Naive B cell (primary cell): Measurements from ENCODE around the gene ADARB1. TPM values are rescaled to one million over a fixed set of nuclear protein-coding genes. Genes with fewer than 3 reads are reported as not detected.

ENCODE experiments used
- ATAC-seq, 2 donors: fragments of 150-1000 bp; cut with Tn5 transposase; 2 replicates each; pipeline ENCODE4 v1.10.0; 2021; ENCODE audit warnings: low read depth in 2 of 2, mild to moderate bottlenecking in 2 of 2, moderate library complexity in 2 of 2
- DNase-seq: peaks from one replicate; pipeline ENCODE4 v3.0.0; 2022
- H3K27ac Mint-ChIP-seq, 6 donors: one replicate each; pipeline ENCODE4 v1.8.0; 2020 to 2022; ENCODE audit warnings: mild to moderate bottlenecking in 6 of 6, mixed read lengths in 6 of 6, moderate library complexity in 5 of 6, inconsistent platforms in 2 of 6
- H3K27me3 Mint-ChIP-seq, 3 donors: one replicate each; pipeline ENCODE4 v1.8.0; 2021 to 2022; ENCODE audit warnings: mixed read lengths in 3 of 3, mild to moderate bottlenecking in 1 of 3
- H3K36me3 Mint-ChIP-seq, 2 donors: one replicate each; pipeline ENCODE4 v1.8.0; 2020 to 2022; ENCODE audit warnings: mixed read lengths in 2 of 2, inconsistent platforms in 1 of 2, mild to moderate bottlenecking in 1 of 2
- H3K4me1 Mint-ChIP-seq, 3 donors: one replicate each; pipeline ENCODE4 v1.8.0; 2020 to 2022; ENCODE audit warnings: mixed read lengths in 3 of 3, inconsistent platforms in 1 of 3, mild to moderate bottlenecking in 1 of 3, moderate library complexity in 1 of 3
- H3K4me3 Mint-ChIP-seq, 8 donors: one replicate each; pipeline ENCODE4 v1.8.0; 2020 to 2022; ENCODE audit warnings: mild to moderate bottlenecking in 8 of 8, mixed read lengths in 8 of 8, moderate library complexity in 8 of 8, inconsistent platforms in 2 of 8
- H3K9me3 Mint-ChIP-seq, 7 donors: one replicate each; pipeline ENCODE4 v1.8.0; 2020 to 2022; ENCODE audit warnings: mixed read lengths in 7 of 7, mild to moderate bottlenecking in 5 of 7, inconsistent platforms in 2 of 7, moderate library complexity in 1 of 7
- polyA plus RNA-seq, 6 donors: library from polyadenylated mRNA; unstranded; fragments of 300-500 nt; fragmentation: Illumina TruSeq; gene quantifications; one replicate each; pipeline ENCODE4 v1.2.3, GENCODE V29; 2021; ENCODE audit warnings: low read depth in 6 of 6

The ADARB1 gene
- polyA plus RNA-seq, 6 donors from 2014 or later = 19.9 to 63.5 (median 28.7) TPM

DNA sequence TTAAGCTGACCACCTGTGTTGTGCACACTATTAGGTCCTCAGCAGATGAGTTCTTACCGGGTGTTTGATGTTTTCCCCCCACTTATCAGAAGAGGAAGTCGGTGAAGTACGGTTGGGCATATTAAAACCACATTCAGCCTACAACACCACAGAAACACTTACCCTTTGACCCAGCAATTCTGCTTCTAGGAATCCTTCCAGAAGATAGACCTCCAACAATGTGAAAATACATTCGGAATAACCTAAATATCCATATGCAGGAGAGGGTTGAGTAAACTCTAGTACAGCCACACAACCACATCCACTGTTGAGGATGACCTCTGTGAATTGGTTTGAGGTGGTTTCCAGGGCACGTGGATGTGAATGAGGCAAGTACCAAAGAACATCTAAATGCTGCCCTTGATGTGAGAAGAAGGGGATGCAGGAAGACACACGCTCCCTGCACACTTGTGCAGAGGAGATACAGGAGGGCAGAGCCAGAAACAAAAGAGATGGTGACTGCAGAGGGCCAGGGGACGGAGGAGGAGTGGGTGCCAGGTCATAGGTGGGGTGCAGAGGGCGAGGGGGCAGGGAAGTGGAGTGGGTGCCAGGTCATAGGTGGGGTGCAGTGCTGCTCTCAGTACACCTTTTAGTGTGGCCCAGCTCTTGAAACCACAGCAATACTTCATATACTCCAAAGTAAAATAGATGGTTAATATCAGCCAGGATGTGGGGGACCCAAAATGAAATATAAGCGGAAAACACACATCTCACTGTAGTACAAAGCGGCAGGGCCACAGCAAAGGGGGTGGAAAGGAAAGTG is 12.8 kb downstream of the ADARB1 start:
- Mint-ChIP-seq H3K4me1 (peaks cover 78 to 92% (median 86%) of the 10 kb centered on the region in 3 donors), H3K4me3 (peak overlapping the region in 7 of 8 donors; percentile 24 to 84 (median 65)), H3K27ac (peak overlapping the region in 4 of 6 donors; percentile 60 to 94 (median 76)), H3K36me3 (peaks cover 0 to 8% of the 10 kb centered on the region in 2 donors), H3K9me3 (no peaks in the 10 kb centered on the region), H3K27me3 (no peaks in the 10 kb centered on the region)
- ATAC-seq (peak; percentile 80 to 83), DNase-seq (no peak)

DNA sequence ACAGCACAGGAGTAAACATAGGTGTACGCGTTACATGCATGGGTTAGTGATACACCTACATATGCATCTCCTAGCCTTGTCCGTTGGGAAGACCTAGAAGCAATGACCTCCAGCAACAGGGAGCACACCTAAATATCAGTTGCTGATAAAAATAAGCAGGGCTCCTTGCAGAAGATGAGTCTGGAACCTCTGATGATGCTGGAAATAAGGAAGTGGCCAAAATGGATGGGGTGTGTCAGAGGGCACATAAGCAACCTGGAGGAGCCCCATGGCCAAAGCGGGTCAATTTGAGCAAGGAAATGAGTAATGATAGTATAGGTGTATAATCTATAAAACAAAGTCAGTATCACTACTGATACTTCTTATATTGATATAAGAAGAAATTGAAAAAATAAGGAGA is 13.7 kb downstream of the ADARB1 start:
- H3K9me3 Mint-ChIP-seq = no peaks in the 10 kb centered on the region
- H3K27ac Mint-ChIP-seq = peak overlapping the region in 1 of 6 donors; percentile 86
- peaks cover 0 to 8% of the 10 kb centered on the region in 2 donors for H3K36me3 Mint-ChIP-seq
- no peaks in the 10 kb centered on the region for H3K27me3 Mint-ChIP-seq
- peaks cover 76 to 88% (median 86%) of the 10 kb centered on the region in 3 donors for H3K4me1 Mint-ChIP-seq
- DNase-seq (no peak), ATAC-seq (no peak)
- H3K4me3 Mint-ChIP-seq = peak overlapping the region in 2 of 8 donors; percentile 4 to 80

DNA sequence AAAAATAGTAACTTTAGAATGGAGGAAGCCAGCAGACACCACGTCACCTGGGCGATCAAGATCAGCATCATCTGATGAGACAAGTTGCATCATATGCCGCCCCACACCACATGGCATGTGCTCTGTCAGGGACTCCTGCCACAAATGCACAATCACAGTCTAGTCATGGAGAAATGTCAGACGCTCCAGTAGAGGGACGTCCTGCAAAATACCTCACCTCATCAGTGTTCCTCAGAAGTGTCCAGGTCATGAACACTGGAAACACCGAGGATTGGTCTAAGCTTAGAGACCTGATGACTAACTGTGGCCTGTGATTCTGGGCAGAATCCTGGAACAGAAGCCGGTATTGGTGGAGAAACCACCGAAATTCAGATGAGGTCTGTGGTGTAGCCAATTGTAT is 14.3 kb downstream of the ADARB1 start:
- Mint-ChIP-seq H3K4me3 (no peak overlapping the region), H3K36me3 (peaks cover 0 to 8% of the 10 kb centered on the region in 2 donors), H3K9me3 (no peaks in the 10 kb centered on the region), H3K27ac (no peak overlapping the region), H3K4me1 (peaks cover 79 to 90% (median 87%) of the 10 kb centered on the region in 3 donors), H3K27me3 (no peaks in the 10 kb centered on the region)
- no peak for DNase-seq
- ATAC-seq = no peak

DNA sequence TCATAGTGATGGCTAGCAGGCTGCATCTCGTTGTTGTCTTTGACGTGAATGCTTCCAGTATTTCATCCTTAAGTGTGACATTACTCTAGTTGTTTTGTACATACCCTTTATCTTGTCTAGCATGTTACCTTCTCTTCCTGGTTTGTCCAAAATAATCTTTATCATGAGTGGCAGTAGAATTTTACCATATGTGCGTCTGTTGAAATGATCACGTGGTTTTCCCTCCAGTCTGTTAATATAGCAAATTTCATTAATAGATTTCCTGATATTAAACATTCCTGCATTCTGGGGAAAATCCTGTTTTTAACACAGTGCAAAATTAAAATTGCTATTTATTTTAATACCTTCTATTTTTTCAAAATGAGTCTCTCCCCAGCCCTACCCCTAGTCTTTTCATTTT is 15.6 kb downstream of the ADARB1 start:
- Mint-ChIP-seq H3K36me3 (peaks cover 0 to 8% of the 10 kb centered on the region in 2 donors), H3K27me3 (no peaks in the 10 kb centered on the region), H3K4me3 (peak overlapping the region in 1 of 8 donors; percentile 0), H3K9me3 (no peaks in the 10 kb centered on the region), H3K27ac (peak overlapping the region in 2 of 6 donors; percentile 8 to 21), H3K4me1 (peaks cover 77 to 87% (median 87%) of the 10 kb centered on the region in 3 donors)
- no peak for DNase-seq
- ATAC-seq = no peak

DNA sequence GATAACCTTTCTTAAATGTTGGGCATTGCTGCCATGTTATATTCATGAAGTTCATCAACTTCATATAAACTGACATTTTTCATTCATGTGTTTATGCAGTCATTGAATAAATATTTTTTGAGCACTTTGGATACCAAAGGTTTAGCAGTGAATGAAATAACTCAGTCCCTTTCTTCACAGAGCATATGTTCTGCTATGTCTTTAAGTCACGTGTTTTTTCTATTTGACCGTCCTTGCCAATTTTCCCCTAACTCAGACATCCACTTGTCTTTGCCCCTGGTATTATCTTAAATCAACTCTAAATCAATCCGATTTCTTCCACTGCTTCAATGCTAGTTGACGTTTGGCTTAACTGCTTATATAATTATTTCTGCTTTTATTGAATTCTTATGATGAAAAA is 16.6 kb downstream of the ADARB1 start:
- DNase-seq (no peak), ATAC-seq (no peak)
- Mint-ChIP-seq H3K4me1 (peaks cover 78 to 87% (median 87%) of the 10 kb centered on the region in 3 donors), H3K36me3 (peaks cover 0 to 8% of the 10 kb centered on the region in 2 donors), H3K4me3 (peak overlapping the region in 6 of 8 donors; percentile 34 to 81 (median 72)), H3K9me3 (no peaks in the 10 kb centered on the region), H3K27me3 (no peaks in the 10 kb centered on the region), H3K27ac (peak overlapping the region in 4 of 6 donors; percentile 15 to 68 (median 42))

DNA sequence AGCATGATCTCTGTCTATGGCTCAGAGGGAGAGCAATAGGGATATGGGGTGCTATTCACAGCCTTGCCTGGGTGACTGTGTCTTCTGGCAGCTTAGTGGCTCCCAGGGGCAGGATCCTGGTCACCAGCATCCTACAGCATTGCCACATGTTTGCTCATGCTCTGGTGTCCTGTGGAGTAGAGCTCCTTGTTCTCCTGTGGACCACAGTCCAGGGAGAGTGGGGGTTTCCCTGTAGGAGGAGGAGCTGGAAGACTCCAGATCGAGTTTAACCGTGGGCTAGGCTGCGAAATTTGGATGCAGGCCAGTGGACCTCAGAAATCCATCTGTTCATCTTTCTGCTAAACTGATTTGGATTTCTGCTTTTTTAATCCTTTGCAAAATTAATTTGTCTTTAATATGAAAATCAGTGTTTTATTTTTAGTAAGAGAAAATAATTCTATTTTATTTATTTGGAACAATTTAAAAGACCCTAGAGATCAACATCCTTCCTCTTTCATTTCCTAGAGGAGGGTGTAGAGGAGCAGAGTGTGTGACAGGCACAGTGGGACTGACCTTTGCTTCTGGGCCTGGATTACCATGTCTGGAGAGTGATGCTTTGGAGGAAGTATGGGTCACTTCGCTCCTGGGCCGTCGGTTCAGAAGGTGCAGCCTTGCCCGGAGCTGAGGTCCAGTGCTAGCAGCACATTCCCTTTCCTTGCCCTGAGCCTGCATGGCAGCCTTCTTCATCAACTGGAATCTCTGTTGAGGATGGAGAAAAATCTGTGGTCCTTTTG is 17.4 kb downstream of the ADARB1 start:
- no peak for DNase-seq
- peak overlapping the region in 5 of 6 donors; percentile 44 to 86 (median 68) for H3K27ac Mint-ChIP-seq
- H3K9me3 Mint-ChIP-seq = no peaks in the 10 kb centered on the region
- H3K36me3 Mint-ChIP-seq = peaks cover 0 to 8% of the 10 kb centered on the region in 2 donors
- H3K27me3 Mint-ChIP-seq = no peaks in the 10 kb centered on the region
- H3K4me1 Mint-ChIP-seq = peaks cover 77 to 87% (median 87%) of the 10 kb centered on the region in 3 donors
- peak in 1 of 2 donors; percentile 31 for ATAC-seq
- H3K4me3 Mint-ChIP-seq = peak overlapping the region in 7 of 8 donors; percentile 34 to 84 (median 74)

DNA sequence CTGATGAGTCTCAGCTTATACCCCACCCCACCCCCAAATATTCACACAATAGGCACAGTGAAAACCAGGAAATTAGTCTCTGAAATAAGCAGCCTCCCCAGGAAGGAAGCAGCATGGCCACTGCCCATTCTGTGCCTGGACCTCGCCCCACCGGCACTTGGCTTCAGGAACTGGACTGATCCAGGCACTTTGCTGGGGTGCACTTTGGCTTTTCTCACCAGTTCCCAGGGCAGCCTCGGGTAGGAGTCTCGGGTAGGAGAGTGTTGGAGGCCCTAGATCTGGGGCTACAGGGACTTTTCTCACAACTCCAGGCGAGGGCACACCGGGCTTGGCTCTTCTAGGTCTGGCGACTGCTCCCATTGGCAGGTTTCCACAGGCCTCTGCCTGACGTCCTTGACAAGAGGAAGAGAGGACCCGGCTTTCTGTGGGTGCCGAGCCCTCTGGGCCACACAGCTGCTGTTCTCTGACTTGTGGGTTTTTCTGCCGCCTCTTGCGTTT is 18.7 kb downstream of the ADARB1 start:
- ATAC-seq = peak; percentile 71 to 76
- Mint-ChIP-seq H3K4me1 (peaks cover 75 to 87% (median 87%) of the 10 kb centered on the region in 3 donors), H3K9me3 (no peaks in the 10 kb centered on the region), H3K36me3 (peaks cover 0 to 4% of the 10 kb centered on the region in 2 donors), H3K4me3 (peak overlapping the region; percentile 34 to 88 (median 83)), H3K27me3 (no peaks in the 10 kb centered on the region), H3K27ac (peak overlapping the region in 5 of 6 donors; percentile 79 to 93 (median 88))
- no peak for DNase-seq

DNA sequence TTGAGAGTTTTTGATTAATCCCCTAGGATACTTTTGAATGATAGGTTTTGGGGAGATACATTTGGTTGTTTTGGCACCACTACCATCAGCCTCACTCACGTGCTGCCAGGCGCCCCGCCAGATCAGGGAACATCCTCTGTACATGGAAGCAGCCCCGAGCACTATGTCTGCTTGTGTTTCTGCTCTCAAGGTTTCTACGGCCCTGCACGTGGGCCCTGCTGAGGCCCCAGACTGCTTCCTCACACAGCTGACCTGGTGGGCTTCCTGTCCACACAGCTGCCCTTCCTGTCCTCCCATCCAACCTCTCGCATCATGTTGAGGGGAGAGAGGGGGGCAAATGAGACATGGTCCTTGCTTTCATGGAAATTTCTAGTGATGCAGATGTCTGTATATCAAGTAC is 20.0 kb downstream of the ADARB1 start:
- H3K27ac Mint-ChIP-seq = peak overlapping the region in 5 of 6 donors; percentile 21 to 82 (median 49)
- peaks cover 79 to 96% (median 91%) of the 10 kb centered on the region in 3 donors for H3K4me1 Mint-ChIP-seq

DNA sequence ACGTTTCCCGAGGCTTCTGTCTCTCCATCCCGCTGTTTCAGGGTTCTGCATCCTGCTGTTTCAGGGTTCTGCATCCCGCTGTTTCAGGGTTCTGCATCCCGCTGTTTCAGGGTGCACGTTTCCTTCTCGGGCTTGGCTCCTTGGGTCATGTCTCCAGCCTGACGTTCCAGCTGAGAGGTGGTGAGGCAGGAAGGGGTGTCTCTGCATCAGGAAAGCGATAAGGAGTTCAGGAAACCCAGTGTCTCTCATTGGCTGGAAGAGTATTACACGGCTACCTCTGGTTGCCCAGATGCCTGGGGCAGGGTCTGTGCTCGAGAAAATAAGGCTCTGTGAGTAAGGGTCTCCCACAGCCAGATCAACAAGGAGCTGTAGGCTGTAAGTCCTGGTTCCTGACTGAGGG is 21.1 kb downstream of the ADARB1 start:
- peaks cover 68 to 97% (median 91%) of the 10 kb centered on the region in 3 donors for H3K4me1 Mint-ChIP-seq
- H3K4me3 Mint-ChIP-seq = peak overlapping the region in 6 of 8 donors; percentile 46 to 90 (median 70)
- H3K27me3 Mint-ChIP-seq = no peaks in the 10 kb centered on the region

More for the DNA sequence above, 20.0 kb downstream of the ADARB1 start:
- Mint-ChIP-seq H3K9me3 (no peaks in the 10 kb centered on the region), H3K36me3 (peaks cover 0 to 4% of the 10 kb centered on the region in 2 donors), H3K27me3 (no peaks in the 10 kb centered on the region), H3K4me3 (peak overlapping the region; percentile 4 to 83 (median 60))
- no peak for DNase-seq
- no peak for ATAC-seq

DNA sequence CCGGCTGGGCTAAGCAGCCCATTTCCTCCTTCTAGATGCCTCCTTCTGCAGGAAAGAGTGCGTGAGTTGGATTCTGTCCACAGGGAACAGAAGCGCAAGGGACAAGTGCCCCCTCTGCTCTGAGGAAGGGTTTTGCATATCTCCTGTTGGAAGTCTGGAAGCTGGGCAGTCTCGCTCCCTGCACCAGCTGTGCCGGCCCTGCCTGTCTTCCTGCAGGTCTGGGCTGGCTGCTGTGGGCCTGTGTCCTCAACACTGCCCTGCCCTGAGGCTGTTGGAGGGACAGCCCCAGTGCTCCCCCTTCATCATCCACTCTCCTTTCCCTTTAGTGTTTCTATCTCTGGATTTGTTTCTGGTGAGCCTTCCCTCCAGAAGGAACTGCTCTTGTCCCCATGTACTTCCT is 21.8 kb downstream of the ADARB1 start:
- H3K27me3 Mint-ChIP-seq = no peaks in the 10 kb centered on the region
- no peak for DNase-seq
- H3K4me3 Mint-ChIP-seq = peak overlapping the region in 7 of 8 donors; percentile 72 to 90 (median 79)
- H3K36me3 Mint-ChIP-seq = peaks cover 0 to 4% of the 10 kb centered on the region in 2 donors
- peak overlapping the region in 5 of 6 donors; percentile 57 to 95 (median 93) for H3K27ac Mint-ChIP-seq
- H3K9me3 Mint-ChIP-seq = no peaks in the 10 kb centered on the region
- no peak for ATAC-seq
- H3K4me1 Mint-ChIP-seq = peaks cover 61 to 91% (median 85%) of the 10 kb centered on the region in 3 donors

More for the DNA sequence above, 21.1 kb downstream of the ADARB1 start:
- DNase-seq (no peak), ATAC-seq (no peak)
- peak overlapping the region in 4 of 6 donors; percentile 10 to 92 (median 74) for H3K27ac Mint-ChIP-seq
- H3K36me3 Mint-ChIP-seq = peaks cover 0 to 4% of the 10 kb centered on the region in 2 donors
- H3K9me3 Mint-ChIP-seq = no peaks in the 10 kb centered on the region

DNA sequence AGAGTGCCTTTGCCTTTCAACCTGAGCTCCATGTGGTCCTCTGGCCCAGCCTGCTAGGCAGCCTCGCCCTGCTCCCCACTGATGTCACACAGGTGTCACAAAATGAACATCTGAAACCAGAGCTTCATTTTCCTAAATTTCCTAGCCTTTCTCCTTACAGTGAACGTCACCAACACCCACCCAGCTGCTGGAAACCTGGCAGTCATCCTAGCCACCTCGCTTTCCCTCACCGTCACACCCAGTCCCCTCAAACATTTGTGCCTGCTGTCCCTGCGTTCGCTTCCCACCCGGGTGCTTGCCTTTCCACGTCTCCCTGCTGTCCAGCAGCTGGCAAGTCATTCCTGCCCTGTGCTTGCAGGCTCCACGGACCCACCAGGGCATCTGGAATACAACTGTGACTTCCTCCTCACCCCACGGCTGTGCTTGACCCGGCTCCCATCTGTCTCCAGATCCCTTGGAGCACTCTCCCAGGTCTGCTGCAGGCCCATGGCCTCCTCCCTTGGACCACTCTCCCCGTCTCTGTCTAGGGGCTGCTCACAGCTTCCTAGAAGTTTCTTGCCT is 23.5 kb downstream of the ADARB1 start:
- H3K27ac Mint-ChIP-seq = peak overlapping the region; percentile 23 to 91 (median 72)
- H3K27me3 Mint-ChIP-seq = no peaks in the 10 kb centered on the region
- ATAC-seq = no peak
- H3K4me1 Mint-ChIP-seq = peaks cover 63 to 92% (median 85%) of the 10 kb centered on the region in 3 donors
- H3K9me3 Mint-ChIP-seq = no peaks in the 10 kb centered on the region
- H3K36me3 Mint-ChIP-seq = peaks cover 0 to 4% of the 10 kb centered on the region in 2 donors
- peak overlapping the region in 5 of 8 donors; percentile 46 to 80 (median 66) for H3K4me3 Mint-ChIP-seq
- DNase-seq = no peak

DNA sequence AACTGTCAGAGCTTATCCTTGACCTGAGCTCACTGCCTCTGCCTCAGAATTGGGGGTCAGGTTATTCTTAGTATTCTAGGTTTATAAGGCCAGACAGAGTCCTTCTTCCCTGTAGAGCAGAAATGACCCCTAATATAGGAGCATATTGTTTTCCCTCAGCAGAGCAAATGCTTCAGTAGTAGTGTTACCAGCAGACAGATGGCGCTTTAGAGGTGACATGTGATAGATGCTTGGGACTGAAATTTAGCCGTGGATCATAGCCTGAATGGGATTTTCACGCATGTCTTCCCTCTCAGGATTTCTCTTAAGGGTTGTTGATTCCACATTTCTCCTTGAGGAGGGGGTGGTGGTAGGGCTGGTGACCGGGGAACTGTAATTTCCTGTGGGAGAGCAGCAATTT is 24.5 kb downstream of the ADARB1 start:
- Mint-ChIP-seq H3K4me1 (peaks cover 66 to 92% (median 87%) of the 10 kb centered on the region in 3 donors), H3K27me3 (no peaks in the 10 kb centered on the region), H3K4me3 (peak overlapping the region in 4 of 8 donors; percentile 46 to 66 (median 62)), H3K9me3 (no peaks in the 10 kb centered on the region), H3K27ac (peak overlapping the region; percentile 23 to 96 (median 82)), H3K36me3 (peaks cover 0 to 4% of the 10 kb centered on the region in 2 donors)
- ATAC-seq = peak; percentile 46 to 49
- DNase-seq = no peak
